Stimulated activated naive B cell treated with anti-CD40 and anti-IgM and Interleukin-4, amounts not matched to agents 10 μg/mL and 1 μg/mL and 100 μg/mL, for 72 hours (primary cell): ENCODE results near the gene ARHGAP6.
"Not testable (repeated sequence)": the region's sequence is repeated elsewhere in the genome, so short reads cannot be mapped to it uniquely, and the experiment has no call there.

Experiments
- ATAC-seq, 2 donors: fragments of 150-1000 bp; cut with Tn5 transposase; replicated peaks; 2 replicates each; pipeline ENCODE4 v1.10.0; 2021; ENCODE audit warnings: moderate library complexity in 1 of 2
- DNase-seq: peaks from one replicate; pipeline ENCODE4 v3.0.0; 2021
- H3K27ac Mint-ChIP-seq: one replicate; pipeline ENCODE4 v1.8.0; 2022; ENCODE audit warnings: mild to moderate bottlenecking, mixed read lengths
- H3K27me3 Mint-ChIP-seq, 2 donors: one replicate each; pipeline ENCODE4 v1.8.0; 2022; ENCODE audit warnings: mixed read lengths in 2 of 2
- H3K36me3 Mint-ChIP-seq, 2 donors: one replicate each; pipeline ENCODE4 v1.8.0; 2022; ENCODE audit warnings: mixed read lengths in 2 of 2, mild to moderate bottlenecking in 1 of 2
- H3K4me1 Mint-ChIP-seq, 2 donors: one replicate each; pipeline ENCODE4 v1.8.0; 2022; ENCODE audit warnings: mixed read lengths in 2 of 2, mild to moderate bottlenecking in 1 of 2
- H3K4me3 Mint-ChIP-seq, 2 donors: one replicate each; pipeline ENCODE4 v1.8.0; 2022; ENCODE audit warnings: mild to moderate bottlenecking in 2 of 2, mixed read lengths in 2 of 2, moderate library complexity in 1 of 2
- H3K9me3 Mint-ChIP-seq, 2 donors: one replicate each; pipeline ENCODE4 v1.8.0; 2022; ENCODE audit warnings: mixed read lengths in 2 of 2, mild to moderate bottlenecking in 1 of 2

ARHGAP6 gene

GRCh38 chrX:11543249-11543648 is 122.5 kb downstream of the ARHGAP6 start:
- Mint-ChIP-seq H3K27ac (no peak overlapping the region), H3K36me3 (no peaks in the 10 kb centered on the region), H3K27me3 (peaks cover 0 to 9% of the 10 kb centered on the region in 2 donors), H3K9me3 (no peaks in the 10 kb centered on the region), H3K4me3 (no peak overlapping the region), H3K4me1 (peaks cover 0 to 6% of the 10 kb centered on the region in 2 donors)
- DNase-seq (no peak), ATAC-seq (peak; percentile 33 to 34)

GRCh38 chrX:11541510-11541909 is 124.2 kb downstream of the ARHGAP6 start:
- peaks cover 0 to 9% of the 10 kb centered on the region in 2 donors for H3K27me3 Mint-ChIP-seq
- DNase-seq (no peak), ATAC-seq (no peak)

GRCh38 chrX:11540532-11541377 is 125.0 kb downstream of the ARHGAP6 start:
- no peaks in the 10 kb centered on the region for H3K36me3 Mint-ChIP-seq
- H3K4me3 Mint-ChIP-seq: no peak overlapping the region
- H3K9me3 Mint-ChIP-seq: no peaks in the 10 kb centered on the region
- DNase-seq (no peak), ATAC-seq (peak; percentile 45 to 49)
- H3K27ac Mint-ChIP-seq: no peak overlapping the region
- peaks cover 0 to 6% of the 10 kb centered on the region in 2 donors for H3K4me1 Mint-ChIP-seq
- H3K27me3 Mint-ChIP-seq: peaks cover 0 to 9% of the 10 kb centered on the region in 2 donors

More at GRCh38 chrX:11541510-11541909, 124.2 kb downstream of the ARHGAP6 start:
- Mint-ChIP-seq H3K27ac (no peak overlapping the region), H3K4me1 (peaks cover 0 to 6% of the 10 kb centered on the region in 2 donors), H3K9me3 (no peaks in the 10 kb centered on the region), H3K4me3 (no peak overlapping the region), H3K36me3 (no peaks in the 10 kb centered on the region)

GRCh38 chrX:11537141-11537540 is 128.6 kb downstream of the ARHGAP6 start:
- Mint-ChIP-seq H3K4me3 (no peak overlapping the region), H3K9me3 (no peaks in the 10 kb centered on the region), H3K4me1 (peaks cover 0 to 6% of the 10 kb centered on the region in 2 donors), H3K36me3 (no peaks in the 10 kb centered on the region), H3K27me3 (peaks cover 0 to 13% of the 10 kb centered on the region in 2 donors), H3K27ac (no peak overlapping the region)
- ATAC-seq (no peak), DNase-seq (no peak)

GRCh38 chrX:11535156-11535919 is 130.4 kb downstream of the ARHGAP6 start:
- Mint-ChIP-seq H3K4me3 (no peak overlapping the region), H3K9me3 (no peaks in the 10 kb centered on the region), H3K27me3 (peaks cover 0 to 12% of the 10 kb centered on the region in 2 donors), H3K36me3 (no peaks in the 10 kb centered on the region), H3K27ac (no peak overlapping the region), H3K4me1 (no peaks in the 10 kb centered on the region)
- ATAC-seq: no peak
- DNase-seq: no peak

- Mint-ChIP-seq H3K27me3 (peaks cover 0 to 12% of the 10 kb centered on the region in 2 donors), H3K9me3 (no peaks in the 10 kb centered on the region), H3K27ac (no peak overlapping the region), H3K4me1 (no peaks in the 10 kb centered on the region), H3K4me3 (no peak overlapping the region), H3K36me3 (no peaks in the 10 kb centered on the region)
- peak; percentile 89 to 99 for ATAC-seq
- no peak for DNase-seq
These were observed 132.5 kb downstream of the ARHGAP6 start for GRCh38 chrX:11533199-11533651.

GRCh38 chrX:11532291-11533078 is 133.2 kb downstream of the ARHGAP6 start:
- no peaks in the 10 kb centered on the region for H3K9me3 Mint-ChIP-seq
- no peak overlapping the region for H3K4me3 Mint-ChIP-seq
- ATAC-seq (no peak), DNase-seq (no peak)
- peaks cover 0 to 12% of the 10 kb centered on the region in 2 donors for H3K27me3 Mint-ChIP-seq
- no peaks in the 10 kb centered on the region for H3K36me3 Mint-ChIP-seq
- no peak overlapping the region for H3K27ac Mint-ChIP-seq
- H3K4me1 Mint-ChIP-seq: no peaks in the 10 kb centered on the region

GRCh38 chrX:11531226-11531625 is 134.5 kb downstream of the ARHGAP6 start:
- Mint-ChIP-seq H3K9me3 (no peaks in the 10 kb centered on the region), H3K4me3 (no peak overlapping the region), H3K27ac (no peak overlapping the region), H3K4me1 (no peaks in the 10 kb centered on the region), H3K27me3 (peaks cover 0 to 12% of the 10 kb centered on the region in 2 donors), H3K36me3 (no peaks in the 10 kb centered on the region)
- ATAC-seq: no peak
- no peak for DNase-seq

GRCh38 chrX:11530621-11531020 is 135.1 kb downstream of the ARHGAP6 start:
- H3K4me1 Mint-ChIP-seq: no peaks in the 10 kb centered on the region
- H3K4me3 Mint-ChIP-seq: no peak overlapping the region
- no peaks in the 10 kb centered on the region for H3K36me3 Mint-ChIP-seq
- DNase-seq (no peak), ATAC-seq (no peak)
- H3K9me3 Mint-ChIP-seq: no peaks in the 10 kb centered on the region
- H3K27me3 Mint-ChIP-seq: peaks cover 0 to 12% of the 10 kb centered on the region in 2 donors
- no peak overlapping the region for H3K27ac Mint-ChIP-seq

- H3K9me3 Mint-ChIP-seq: no peaks in the 10 kb centered on the region
- DNase-seq (no peak), ATAC-seq (no peak)
- no peaks in the 10 kb centered on the region for H3K36me3 Mint-ChIP-seq
- no peak overlapping the region for H3K4me3 Mint-ChIP-seq
- H3K27ac Mint-ChIP-seq: no peak overlapping the region
- peaks cover 0 to 4% of the 10 kb centered on the region in 2 donors for H3K27me3 Mint-ChIP-seq
- H3K4me1 Mint-ChIP-seq: no peaks in the 10 kb centered on the region
These were observed 137.1 kb downstream of the ARHGAP6 start for GRCh38 chrX:11528623-11529022.

GRCh38 chrX:11525685-11526084 is 140.0 kb downstream of the ARHGAP6 start:
- no peaks in the 10 kb centered on the region for H3K9me3 Mint-ChIP-seq
- no peak overlapping the region for H3K27ac Mint-ChIP-seq
- DNase-seq (no peak), ATAC-seq (no peak)
- no peaks in the 10 kb centered on the region for H3K4me1 Mint-ChIP-seq
- peaks cover 7 to 8% of the 10 kb centered on the region in 2 donors for H3K27me3 Mint-ChIP-seq
- H3K36me3 Mint-ChIP-seq: no peaks in the 10 kb centered on the region
- no peak overlapping the region for H3K4me3 Mint-ChIP-seq

GRCh38 chrX:11519234-11519633 is 146.5 kb downstream of the ARHGAP6 start:
- not testable (repeated sequence) for ATAC-seq, DNase-seq, H3K4me3 Mint-ChIP-seq, H3K9me3 Mint-ChIP-seq, H3K27ac Mint-ChIP-seq, H3K4me1 Mint-ChIP-seq, H3K36me3 Mint-ChIP-seq
- peaks cover 9 to 12% of the 10 kb centered on the region in 2 donors for H3K27me3 Mint-ChIP-seq

- no peak for ATAC-seq
- Mint-ChIP-seq H3K4me1 (no peaks in the 10 kb centered on the region), H3K9me3 (peaks cover 1 to 5% of the 10 kb centered on the region in 2 donors), H3K27ac (no peak overlapping the region), H3K27me3 (peaks cover 14 to 16% of the 10 kb centered on the region in 2 donors), H3K4me3 (no peak overlapping the region), H3K36me3 (no peaks in the 10 kb centered on the region)
- DNase-seq: no peak
These were observed 155.9 kb downstream of the ARHGAP6 start for GRCh38 chrX:11509786-11510185.

GRCh38 chrX:11504234-11504633 is 161.5 kb downstream of the ARHGAP6 start:
- DNase-seq (no peak), ATAC-seq (no peak)
- Mint-ChIP-seq H3K27me3 (peaks cover 6 to 16% of the 10 kb centered on the region in 2 donors), H3K27ac (no peak overlapping the region), H3K4me1 (no peaks in the 10 kb centered on the region), H3K36me3 (no peaks in the 10 kb centered on the region), H3K4me3 (no peak overlapping the region), H3K9me3 (no peaks in the 10 kb centered on the region)
